Neural progenitor cell (in vitro differentiated cells): ENCODE results near the gene CPT1A. TPM values are rescaled to one million over a fixed set of nuclear protein-coding genes. Genes with fewer than 3 reads are reported as not detected.

Experiments used
- DNase-seq: peaks from one replicate; pipeline ENCODE4 v3.0.0-alpha.2; 2016; ENCODE audit warnings: low spot score
- H2AFZ ChIP-seq: fragments of 200-600 bp; sonication (generic); replicated peaks from 2 replicates; pipeline ENCODE4 v1.6.1; 2016; ENCODE audit warnings: antibody characterized with exemption
- H3F3A ChIP-seq: fragments of 200-600 bp; sonication (generic); 2 replicates; pipeline ENCODE4 v1.6.1; 2016; ENCODE audit warnings: antibody characterized with exemption, low read depth
- H3K27ac ChIP-seq: fragments of 200-600 bp; sonication (generic); 2 replicates; pipeline ENCODE4 v1.5.1; 2016; ENCODE audit warnings: mild to moderate bottlenecking
- H3K27me3 ChIP-seq: fragments of 200-600 bp; sonication (generic); 2 replicates; pipeline ENCODE4 v1.6.1; 2016; ENCODE audit warnings: mild to moderate bottlenecking, moderate library complexity
- H3K36me3 ChIP-seq: fragments of 200-600 bp; sonication (generic); 2 replicates; pipeline ENCODE4 v1.5.1; 2016
- H3K4me1 ChIP-seq: fragments of 200-600 bp; sonication (generic); 2 replicates; pipeline ENCODE4 v1.6.1; 2016; ENCODE audit warnings: mixed run types
- H3K4me2 ChIP-seq: fragments of 200-600 bp; sonication (generic); 2 replicates; pipeline ENCODE4 v1.6.1; 2016
- H3K4me3 ChIP-seq: fragments of 200-600 bp; sonication (generic); 2 replicates; pipeline ENCODE4 v1.5.1; 2016
- H3K79me2 ChIP-seq: fragments of 200-600 bp; sonication (generic); 2 replicates; pipeline ENCODE4 v1.6.1; 2016; ENCODE audit warnings: low read depth
- H3K9ac ChIP-seq: fragments of 200-600 bp; sonication (generic); 2 replicates; pipeline ENCODE4 v1.6.1; 2016
- H3K9me3 ChIP-seq: fragments of 200-600 bp; sonication (generic); 2 replicates; pipeline ENCODE4 v1.5.1; 2016; ENCODE audit warnings: low read depth
- H4K20me1 ChIP-seq: fragments of 200-600 bp; sonication (generic); 2 replicates; pipeline ENCODE4 v1.6.1; 2016; ENCODE audit warnings: low read depth
- H3K27ac Mint-ChIP-seq: 3 replicates; pipeline ENCODE4 v1.8.0; 2021; ENCODE audit warnings: mixed read lengths
- H3K27me3 Mint-ChIP-seq: 2 replicates; pipeline ENCODE4 v1.8.0; 2022; ENCODE audit warnings: low read depth, mild to moderate bottlenecking, inconsistent platforms, moderate library complexity, mixed read lengths; ENCODE audit not compliant: insufficient read depth
- H3K36me3 Mint-ChIP-seq: 3 replicates; pipeline ENCODE4 v1.8.0; 2021; ENCODE audit warnings: mixed read lengths
- H3K4me1 Mint-ChIP-seq: 3 replicates; pipeline ENCODE4 v1.8.0; 2021; ENCODE audit warnings: mixed read lengths
- H3K4me3 Mint-ChIP-seq: 3 replicates; pipeline ENCODE4 v1.8.0; 2021; ENCODE audit warnings: mild to moderate bottlenecking, moderate library complexity, mixed read lengths
- H3K9me3 Mint-ChIP-seq: 3 replicates; pipeline ENCODE4 v1.8.0; 2020; ENCODE audit warnings: mixed read lengths
- EZH2 ChIP-seq: fragments of 200-600 bp; sonication (generic); IDR thresholded peaks from 2 replicates; pipeline ENCODE4 v1.6.1; 2017; ENCODE audit warnings: antibody characterized with exemption, mild to moderate bottlenecking, moderate library complexity
- EZH2phosphoT487 ChIP-seq: fragments of 200-600 bp; sonication (generic); IDR thresholded peaks from 2 replicates; pipeline ENCODE4 v1.6.1; 2017; ENCODE audit warnings: antibody characterized with exemption
- total RNA-seq: library from RNA; depleted of rRNA; stranded (reverse); fragments of >200 nt; gene quantifications from 2 replicates; pipeline ENCODE4 v1.2.3, GENCODE V29; 2015; ENCODE audit warnings: low replicate concordance
- TF ChIP-seq, protein P1 (sequence below): fragments of 200-600 bp; sonication (generic); IDR thresholded peaks from 2 replicates; pipeline ENCODE4 v1.5.1; 2017; ENCODE audit warnings: antibody characterized with exemption, mild to moderate bottlenecking

The CPT1A gene
- total RNA-seq, 1 donor from 2014 or later: 0.64 TPM

DNA sequence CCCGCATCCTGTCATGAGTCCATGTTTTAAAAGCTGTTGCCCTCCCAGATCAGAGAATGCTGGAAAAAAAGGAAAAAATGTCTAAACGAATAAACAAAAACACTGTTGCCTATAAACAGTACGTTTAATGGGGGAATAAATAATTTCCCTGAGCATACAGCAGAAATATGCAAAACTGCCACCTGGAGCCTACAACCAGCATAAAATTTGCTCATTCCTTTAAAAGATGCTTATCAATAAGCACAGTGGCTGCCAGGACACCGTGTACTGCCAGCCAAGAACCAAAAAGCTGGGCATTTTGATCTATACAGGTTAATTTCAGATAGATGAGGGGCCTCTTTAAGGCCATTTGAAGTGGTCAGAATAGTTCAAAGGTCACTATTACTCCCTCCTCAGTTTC lies 5.7 kb upstream of the CPT1A start:
- no peaks in the 10 kb centered on the region for H3K36me3 Mint-ChIP-seq
- peaks cover 4% of the 10 kb centered on the region for H3K4me1 Mint-ChIP-seq
- TF ChIP-seq, protein P1, sequence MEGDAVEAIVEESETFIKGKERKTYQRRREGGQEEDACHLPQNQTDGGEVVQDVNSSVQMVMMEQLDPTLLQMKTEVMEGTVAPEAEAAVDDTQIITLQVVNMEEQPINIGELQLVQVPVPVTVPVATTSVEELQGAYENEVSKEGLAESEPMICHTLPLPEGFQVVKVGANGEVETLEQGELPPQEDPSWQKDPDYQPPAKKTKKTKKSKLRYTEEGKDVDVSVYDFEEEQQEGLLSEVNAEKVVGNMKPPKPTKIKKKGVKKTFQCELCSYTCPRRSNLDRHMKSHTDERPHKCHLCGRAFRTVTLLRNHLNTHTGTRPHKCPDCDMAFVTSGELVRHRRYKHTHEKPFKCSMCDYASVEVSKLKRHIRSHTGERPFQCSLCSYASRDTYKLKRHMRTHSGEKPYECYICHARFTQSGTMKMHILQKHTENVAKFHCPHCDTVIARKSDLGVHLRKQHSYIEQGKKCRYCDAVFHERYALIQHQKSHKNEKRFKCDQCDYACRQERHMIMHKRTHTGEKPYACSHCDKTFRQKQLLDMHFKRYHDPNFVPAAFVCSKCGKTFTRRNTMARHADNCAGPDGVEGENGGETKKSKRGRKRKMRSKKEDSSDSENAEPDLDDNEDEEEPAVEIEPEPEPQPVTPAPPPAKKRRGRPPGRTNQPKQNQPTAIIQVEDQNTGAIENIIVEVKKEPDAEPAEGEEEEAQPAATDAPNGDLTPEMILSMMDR: no peak

DNA sequence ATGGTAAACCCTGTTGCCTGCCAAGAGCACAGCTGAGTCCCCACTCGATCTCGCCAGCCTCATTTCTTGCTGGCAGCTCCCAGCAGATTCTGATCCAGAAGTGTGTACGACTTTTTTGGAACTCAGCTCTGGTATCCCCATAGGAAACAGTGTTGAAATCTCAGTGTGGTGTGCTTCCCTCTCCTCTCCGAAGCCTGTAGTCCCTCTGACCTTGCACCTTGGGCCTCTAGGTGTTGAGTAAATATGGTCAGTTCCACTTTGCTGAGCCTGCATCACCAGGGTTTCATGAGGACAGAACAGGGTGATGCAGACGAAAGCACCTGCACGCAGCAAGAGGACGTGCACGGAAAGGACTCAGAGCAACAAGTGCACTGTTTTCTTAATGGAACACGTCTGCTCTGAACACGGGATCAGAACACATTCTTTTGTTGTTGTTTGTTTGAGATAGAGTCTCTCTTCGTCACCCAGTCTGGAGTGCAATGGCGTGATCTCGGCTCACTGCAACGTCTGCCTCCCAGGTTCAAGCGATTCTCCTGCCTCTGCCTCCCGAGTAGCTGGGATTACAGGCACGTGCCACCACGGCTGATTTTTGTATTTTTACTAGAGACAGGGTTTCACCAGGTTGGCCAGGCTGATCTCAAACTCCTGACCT lies 3.8 kb upstream of the CPT1A start:
- no peak overlapping the region for H3K27ac ChIP-seq
- H3K4me3 ChIP-seq: no peak overlapping the region
- H3K36me3 ChIP-seq: no peaks in the 10 kb centered on the region
- Mint-ChIP-seq H3K4me3 (no peak overlapping the region), H3K9me3 (no peaks in the 10 kb centered on the region), H3K36me3 (no peaks in the 10 kb centered on the region), H3K4me1 (peaks cover 9% of the 10 kb centered on the region), H3K27ac (no peak overlapping the region), H3K27me3 (peaks cover 49% of the 10 kb centered on the region)
- H3F3A ChIP-seq: peaks cover 6% of the 10 kb centered on the region
- TF ChIP-seq, protein P1: no peak
- TF ChIP-seq EZH2 (no peak), EZH2phosphoT487 (no peak)
- H3K79me2 ChIP-seq: no peaks in the 10 kb centered on the region
- no peak overlapping the region for H3K9ac ChIP-seq
- H3K9me3 ChIP-seq: no peaks in the 10 kb centered on the region
- H3K4me1 ChIP-seq: peaks cover 4% of the 10 kb centered on the region
- H3K4me2 ChIP-seq: no peak overlapping the region
- no peak for DNase-seq
- H4K20me1 ChIP-seq: peaks cover 45% of the 10 kb centered on the region
- H2AFZ ChIP-seq: no peak overlapping the region
- peaks cover 91% of the 10 kb centered on the region for H3K27me3 ChIP-seq

More for the DNA sequence above, 5.7 kb upstream of the CPT1A start:
- H3K9me3 ChIP-seq: no peaks in the 10 kb centered on the region
- H3K27me3 Mint-ChIP-seq: peaks cover 50% of the 10 kb centered on the region
- no peak overlapping the region for H3K4me2 ChIP-seq
- peaks cover 91% of the 10 kb centered on the region for H3K27me3 ChIP-seq
- H3K4me3 Mint-ChIP-seq: no peak overlapping the region
- no peak overlapping the region for H3K9ac ChIP-seq
- no peak overlapping the region for H3K27ac Mint-ChIP-seq
- no peak overlapping the region for H3K4me3 ChIP-seq
- H3K4me1 ChIP-seq: no peaks in the 10 kb centered on the region
- no peak overlapping the region for H2AFZ ChIP-seq
- DNase-seq: no peak
- no peaks in the 10 kb centered on the region for H3K36me3 ChIP-seq
- no peak overlapping the region for H3K27ac ChIP-seq
- peaks cover 4% of the 10 kb centered on the region for H3F3A ChIP-seq
- peaks cover 29% of the 10 kb centered on the region for H4K20me1 ChIP-seq
- no peaks in the 10 kb centered on the region for H3K79me2 ChIP-seq
- H3K9me3 Mint-ChIP-seq: no peaks in the 10 kb centered on the region

DNA sequence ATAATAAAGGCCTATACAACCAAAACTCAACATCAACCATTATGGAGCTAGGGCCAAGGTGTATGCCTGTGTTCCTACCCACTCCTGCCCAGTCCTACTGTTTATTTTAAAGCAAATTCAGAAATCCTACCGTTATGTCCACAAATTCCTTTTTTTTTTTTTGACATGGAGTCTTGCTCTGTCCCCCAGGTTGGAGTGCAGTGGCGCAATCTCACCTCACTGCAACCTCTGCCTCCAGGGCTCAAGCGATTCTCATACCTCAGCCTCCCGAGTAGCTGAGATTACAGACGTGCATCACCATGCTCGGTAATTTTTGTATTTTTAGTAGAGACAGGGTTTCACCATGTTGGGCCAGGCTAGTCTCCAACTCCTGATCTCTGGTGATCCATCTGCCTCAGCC lies 3.1 kb upstream of the CPT1A start:
- no peak overlapping the region for H2AFZ ChIP-seq
- Mint-ChIP-seq H3K9me3 (no peaks in the 10 kb centered on the region), H3K27ac (no peak overlapping the region), H3K27me3 (peaks cover 56% of the 10 kb centered on the region), H3K4me1 (peaks cover 16% of the 10 kb centered on the region), H3K4me3 (no peak overlapping the region), H3K36me3 (no peaks in the 10 kb centered on the region)
- peaks cover 4% of the 10 kb centered on the region for H3K4me1 ChIP-seq
- H3K4me3 ChIP-seq: no peak overlapping the region
- peaks cover 52% of the 10 kb centered on the region for H4K20me1 ChIP-seq
- H3K4me2 ChIP-seq: no peak overlapping the region
- H3K79me2 ChIP-seq: no peaks in the 10 kb centered on the region
- H3K27ac ChIP-seq: no peak overlapping the region
- peaks cover 13% of the 10 kb centered on the region for H3F3A ChIP-seq
- no peaks in the 10 kb centered on the region for H3K36me3 ChIP-seq
- H3K9ac ChIP-seq: no peak overlapping the region
- H3K27me3 ChIP-seq: peaks cover 94% of the 10 kb centered on the region
- H3K9me3 ChIP-seq: no peaks in the 10 kb centered on the region
- TF ChIP-seq EZH2 (no peak), EZH2phosphoT487 (no peak)
- TF ChIP-seq, protein P1: no peak
- DNase-seq: no peak
